Endothelial cell of umbilical vein (primary cell): Measurements from ENCODE around the gene RNF145. TPM values are rescaled to one million over a fixed set of nuclear protein-coding genes. Genes with fewer than 3 reads are reported as not detected.
"Not testable (repeated sequence)": the region's sequence is repeated elsewhere in the genome, so short reads cannot be mapped to it uniquely, and the experiment has no call there.

Source experiments
- BruUV-seq: library from RNA; stranded (reverse); fragments of 400-500 nt; replicated peaks from 2 replicates; lab custom pipeline; 2021; lab: Mats Ljungman, UMichigan
- CTCF ChIA-PET: fragments of 300-600, 350-600 bp; sonication (Branson Sonifier 250); formaldehyde crosslinking; loops from one replicate; lab custom pipeline; 2021; ENCODE audit warnings: antibody characterized with exemption, inconsistent platforms; lab: Charles Lee
- POLR2A ChIA-PET: fragments of 300-600, 350-600 bp; sonication (Branson Sonifier 250); formaldehyde crosslinking; loops from one replicate; lab custom pipeline; 2021; ENCODE audit warnings: antibody characterized with exemption, inconsistent platforms; lab: Charles Lee
- DNase-seq: peaks from one replicate; pipeline ENCODE4 v3.0.0-alpha.2; 2011; ENCODE audit warnings: low read depth, low spot score
- FAIRE-seq: peaks from 2 replicates; lab custom pipeline; 2011; peaks lifted over from hg19 to GRCh38; lab: Jason Lieb, UNC
- H2AFZ ChIP-seq: 2 replicates; pipeline ENCODE4 v1.6.0; 2012; ENCODE audit warnings: low read depth, low read length, control low read depth, inconsistent platforms
- H3K27ac ChIP-seq: 2 replicates; pipeline ENCODE4 v1.5.1; 2011; ENCODE audit warnings: low read depth, mild to moderate bottlenecking, control low read depth, low read length, moderate library complexity; ENCODE audit not compliant: insufficient read depth
- H3K27me3 ChIP-seq, 2 experiments: 2 replicates each; pipeline versions ENCODE4 v1.6.0 to v1.6.1; 2011; ENCODE audit warnings: low read length in 2 of 2, mixed read lengths in 1 of 2; ENCODE audit not compliant: control insufficient read depth in 2 of 2, insufficient read depth in 2 of 2
- H3K36me3 ChIP-seq, 2 experiments: 2 replicates in 1 of 2; 3 replicates in 1 of 2; pipeline ENCODE4 v1.5.1; 2011; ENCODE audit warnings: low read length in 2 of 2, mild to moderate bottlenecking in 1 of 2, moderate library complexity in 1 of 2; ENCODE audit not compliant: control insufficient read depth in 2 of 2, insufficient read depth in 2 of 2; ENCODE audit errors: extremely low read depth in 1 of 2
- H3K4me1 ChIP-seq: 3 replicates; pipeline ENCODE4 v1.5.1; 2011; ENCODE audit warnings: mild to moderate bottlenecking, low read length; ENCODE audit not compliant: control insufficient read depth, insufficient read depth; ENCODE audit errors: extremely low read depth
- H3K4me2 ChIP-seq: 2 replicates; pipeline ENCODE4 v1.6.1; 2011; ENCODE audit warnings: low read length, control low read depth, mixed read lengths; ENCODE audit not compliant: insufficient read depth
- H3K4me3 ChIP-seq, 3 experiments: fragments of 200-600 bp in 1 of 3; sonication (generic), shearing (Covaris generic) in 1 of 3; replicated peaks in 1 of 3; 2 replicates each; pipeline ENCODE4 v1.5.1; 2011 to 2016; ENCODE audit warnings: control low read depth in 3 of 3, low read length in 3 of 3, mild to moderate bottlenecking in 2 of 3, inconsistent platforms in 1 of 3, low read depth in 1 of 3, moderate library complexity in 1 of 3; ENCODE audit not compliant: insufficient read depth in 1 of 3
- H3K79me2 ChIP-seq: 2 replicates; pipeline ENCODE4 v1.6.0; 2012; ENCODE audit warnings: low read length, inconsistent platforms; ENCODE audit not compliant: control insufficient read depth, insufficient read depth
- H3K9ac ChIP-seq: replicated peaks from 2 replicates; pipeline ENCODE3; 2011; ENCODE audit warnings: low read length, control low read depth; ENCODE audit not compliant: insufficient read depth; ENCODE audit errors: extremely low read depth
- H3K9me1 ChIP-seq: replicated peaks from 3 replicates; pipeline ENCODE4 v1.6.0; 2011; ENCODE audit warnings: mild to moderate bottlenecking, low read length; ENCODE audit not compliant: control insufficient read depth, insufficient read depth; ENCODE audit errors: extremely low read depth
- H3K9me3 ChIP-seq: replicated peaks from 2 replicates; pipeline ENCODE4 v1.5.1; 2012; ENCODE audit warnings: low read length, inconsistent platforms; ENCODE audit not compliant: control insufficient read depth, insufficient read depth
- H4K20me1 ChIP-seq: replicated peaks from 2 replicates; pipeline ENCODE3; 2011; ENCODE audit warnings: mild to moderate bottlenecking, low read length; ENCODE audit not compliant: control insufficient read depth, insufficient read depth; ENCODE audit errors: extremely low read depth
- CTCF ChIP-seq, 2 donors: IDR thresholded peaks; 1 replicate in 1 of 2; 2 replicates in 1 of 2; pipeline ENCODE4 v1.5.1; 2011; ENCODE audit warnings: low read length in 2 of 2, mild to moderate bottlenecking in 2 of 2, moderate library complexity in 2 of 2, control low read depth in 1 of 2, inconsistent platforms in 1 of 2, low read depth in 1 of 2; ENCODE audit not compliant: insufficient read depth in 1 of 2; ENCODE audit errors: extremely low read depth in 1 of 2
- EZH2 ChIP-seq: IDR thresholded peaks from 2 replicates; pipeline ENCODE4 v1.6.1; 2012; ENCODE audit warnings: borderline replicate concordance, low read depth, mild to moderate bottlenecking, moderate library complexity, low read length, inconsistent platforms; ENCODE audit not compliant: severe bottlenecking
- FOS ChIP-seq: IDR thresholded peaks from 2 replicates; pipeline ENCODE4 v1.6.1; 2011; ENCODE audit warnings: mild to moderate bottlenecking, low read length, moderate library complexity, borderline replicate concordance; ENCODE audit not compliant: insufficient read depth
- GATA2 ChIP-seq: IDR thresholded peaks from 2 replicates; pipeline ENCODE4 v1.7.0; 2011; ENCODE audit warnings: low read depth, mild to moderate bottlenecking, moderate library complexity, mixed read lengths, low read length; ENCODE audit not compliant: insufficient read length, insufficient read depth
- JUN ChIP-seq: IDR thresholded peaks from 2 replicates; pipeline ENCODE4 v1.6.1; 2011; ENCODE audit warnings: borderline replicate concordance, low read depth; ENCODE audit not compliant: insufficient read length, insufficient read depth
- MAX ChIP-seq: IDR thresholded peaks from 2 replicates; pipeline ENCODE4 v1.6.1; 2011; ENCODE audit not compliant: insufficient read depth, insufficient read length
- MYC ChIP-seq: IDR thresholded peaks from one replicate; pipeline ENCODE4 v1.6.1; 2011; ENCODE audit warnings: mild to moderate bottlenecking, low read depth, low read length
- POLR2A ChIP-seq: IDR thresholded peaks from 2 replicates; pipeline ENCODE4 v1.6.1; 2012; ENCODE audit warnings: low read depth, mild to moderate bottlenecking, control low read depth, low read length
- POLR2AphosphoS5 ChIP-seq: IDR thresholded peaks from 2 replicates; pipeline ENCODE4 v1.6.1; 2012; ENCODE audit warnings: low read depth, mild to moderate bottlenecking, control low read depth, low read length, moderate library complexity; ENCODE audit not compliant: insufficient read depth
- dilution Hi-C: fragments of 300-500 bp; cut with MboI; formaldehyde crosslinking; loops from one replicate; pipeline ENCODE4 v1.15.0; 2019; ENCODE audit warnings: low sequenced_read_pairs; ENCODE audit not compliant: extremely low pct_ligation_motif_present
- intact Hi-C: fragments of 100-400 bp; cut with micrococcal nuclease; formaldehyde crosslinking; loops from one replicate; pipeline ENCODE4 v1.10.0; 2022
- polyA plus RNA-seq, 4 experiments: library from polyadenylated mRNA; depleted of rRNA in 3 of 4; stranded (reverse) in 3 of 4; unstranded in 1 of 4; fragments of >200 nt; gene quantifications; 2 replicates each; pipeline versions ENCODE4 v1.2.1 to v1.2.3, GENCODE V29; 2011 to 2012; ENCODE audit warnings: missing spikeins in 1 of 4
- total RNA-seq: library from RNA; stranded (reverse); gene quantifications from 2 replicates; pipeline ENCODE4 v1.2.3, GENCODE V29; 2021

RNF145 gene
- total and polyA plus RNA-seq, 2 donors (not counting 3 experiments of a cell fraction or from before 2014, with no cell fraction given) = 39.4 to 62.3 TPM

DNA sequence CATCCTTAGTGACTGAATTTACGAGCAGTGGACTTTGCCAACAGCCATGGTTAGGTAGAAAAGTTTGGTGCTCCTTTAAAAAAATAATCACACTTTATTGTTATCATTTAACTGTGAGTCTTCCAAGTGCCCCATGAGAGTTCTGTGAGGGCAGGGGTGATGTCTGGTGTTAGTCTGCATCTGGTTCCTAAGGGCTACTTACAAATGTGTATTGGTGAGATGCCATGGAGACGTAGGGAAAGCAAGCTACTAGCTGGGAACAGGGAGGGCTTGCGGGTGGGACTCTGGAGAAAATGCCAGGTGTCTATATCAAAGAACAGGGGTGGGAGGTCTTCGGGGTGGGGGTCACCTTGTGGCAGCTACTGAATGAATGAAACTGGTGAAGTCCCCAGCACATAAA is 62.5 kb downstream of the RNF145 start:
- POLR2A ChIA-PET = no interaction called here
- dilution Hi-C loops (loop anchor here (25.0 kb wide), 1 partner anchor 435 kb away; no protein-coding TSS in a partner anchor), intact Hi-C loops (no loop called here)
- FAIRE-seq (no peak), DNase-seq (no peak)
- no peak overlapping the region for H3K4me3 ChIP-seq
- H2AFZ ChIP-seq = no peak overlapping the region
- BruUV-seq = no TSS peak
- H3K79me2 ChIP-seq = no peaks in the 10 kb centered on the region
- H3K36me3 ChIP-seq = no peaks in the 10 kb centered on the region
- no peak overlapping the region for H3K27ac ChIP-seq
- H3K9me3 ChIP-seq = no peaks in the 10 kb centered on the region
- H4K20me1 ChIP-seq = no peaks in the 10 kb centered on the region
- H3K4me2 ChIP-seq = no peak overlapping the region
- no peaks in the 10 kb centered on the region for H3K27me3 ChIP-seq
- CTCF ChIA-PET = interaction anchor here (2.5 kb wide), 1 partner anchor 10 kb away, joined by 13 read pairs; no protein-coding TSS in a partner anchor
- H3K4me1 ChIP-seq = no peaks in the 10 kb centered on the region
- H3K9me1 ChIP-seq = no peaks in the 10 kb centered on the region
- no peak overlapping the region for H3K9ac ChIP-seq
- TF ChIP-seq FOS (no peak), MAX (no peak), JUN (no peak), EZH2 (no peak), CTCF (IDR thresholded peaks at IDR 0.05; ENCODE audit: extremely low read depth in 1 of 2, insufficient read depth in 1 of 2, low read depth in 1 of 2, low read length in 2 of 2) (no peak), GATA2 (no peak), POLR2AphosphoS5 (no peak), POLR2A (no peak), MYC (no peak)

DNA sequence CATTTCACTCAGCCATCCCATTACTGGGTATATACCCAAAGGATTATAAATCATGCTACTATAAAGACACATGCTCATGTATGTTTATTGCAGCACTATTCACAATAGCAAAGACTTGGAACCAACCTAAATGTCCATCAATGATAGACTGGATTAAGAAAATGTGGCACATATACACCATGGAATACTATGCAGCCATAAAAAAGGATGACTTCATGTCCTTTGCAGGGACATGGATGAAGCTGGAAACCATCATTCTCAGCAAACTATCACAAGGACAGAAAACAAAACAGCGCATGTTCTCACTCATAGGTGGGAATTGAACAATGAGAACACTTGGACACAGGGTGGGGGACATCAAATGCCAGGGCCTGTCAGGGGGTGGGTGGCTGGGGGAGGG is 64.2 kb downstream of the RNF145 start:
- dilution Hi-C loops = loop anchor here (25.0 kb wide), 1 partner anchor 433 kb away; no protein-coding TSS in a partner anchor
- CTCF ChIA-PET = not testable (repeated sequence)

More for the DNA sequence above, 64.2 kb downstream of the RNF145 start:
- H3K4me2 ChIP-seq, intact Hi-C loops, H3K36me3 ChIP-seq, DNase-seq, H3K27me3 ChIP-seq, H4K20me1 ChIP-seq, H3K9me1 ChIP-seq, H2AFZ ChIP-seq, H3K27ac ChIP-seq, H3K9ac ChIP-seq, H3K9me3 ChIP-seq, POLR2A ChIA-PET, BruUV-seq, H3K79me2 ChIP-seq, H3K4me3 ChIP-seq, FAIRE-seq, H3K4me1 ChIP-seq: not testable (repeated sequence)
